Heart right ventricle (tissue), 16 donors: ENCODE results near the gene BCL2. TPM values are rescaled to one million over a fixed set of nuclear protein-coding genes. Genes with fewer than 3 reads are reported as not detected.

Experiments
- ATAC-seq, 8 donors: fragments of 200-7000 bp; cut with Tn5 transposase; one replicate each; pipeline ENCODE4 v1.9.1; 2020; ENCODE audit warnings: mild to moderate bottlenecking in 8 of 8, moderate library complexity in 8 of 8, moderate number of reproducible peaks in 1 of 8
- DNase-seq, 2 donors: peaks; one replicate each; pipeline ENCODE4 v3.0.0-alpha.2; 2020
- H3K27ac ChIP-seq, 10 donors: fragments of 200-600 bp; sonication (generic) in 2 of 10; one replicate each; pipeline versions ENCODE4 v1.5.0 to v1.8.0; 2020 to 2022; ENCODE audit warnings: mild to moderate bottlenecking in 3 of 10
- H3K27me3 ChIP-seq, 7 donors: fragments of 200-600 bp; one replicate each; pipeline ENCODE4 v1.8.0; 2021 to 2022; ENCODE audit warnings: mild to moderate bottlenecking in 2 of 7
- H3K36me3 ChIP-seq, 9 donors: fragments of 200-600 bp; sonication (generic) in 1 of 9; one replicate each; pipeline versions ENCODE4 v1.5.0 to v1.8.0; 2020 to 2022; ENCODE audit warnings: mild to moderate bottlenecking in 2 of 9
- H3K4me1 ChIP-seq, 9 donors: fragments of 200-600 bp; sonication (generic) in 1 of 9; one replicate each; pipeline versions ENCODE4 v1.5.0 to v1.8.0; 2020 to 2022; ENCODE audit warnings: mild to moderate bottlenecking in 4 of 9
- H3K4me3 ChIP-seq, 10 donors: fragments of 200-600 bp; sonication (generic) in 2 of 10; one replicate each; pipeline versions ENCODE4 v1.5.0 to v1.8.0; 2020 to 2022; ENCODE audit warnings: mild to moderate bottlenecking in 7 of 10, moderate library complexity in 2 of 10
- H3K9me3 ChIP-seq, 11 donors: fragments of 200-600 bp in 10 of 11; sonication (generic) in 2 of 11; one replicate each; pipeline versions ENCODE4 v1.5.0 to v1.8.0; 2013 to 2022; ENCODE audit warnings: mild to moderate bottlenecking in 2 of 11, control low read depth in 1 of 11, moderate library complexity in 1 of 11
- WGBS, 2 donors: extraction: QIAGEN DNeasy Blood & Tissue Kit; methylation state at CpG; one replicate each; pipeline ENCODE4 v1.1.7; 2013; ENCODE audit warnings: inconsistent platforms in 1 of 2; 5-methylcytosine and 5-hydroxymethylcytosine counted together
- intact Hi-C, 10 donors: fragments of 100-400 bp; cut with DNase I; formaldehyde crosslinking; loops; one replicate each; pipeline versions ENCODE4 v1.11.1 to v1.14.2; 2022
- polyA plus RNA-seq, 2 donors: library from polyadenylated mRNA; stranded (reverse); fragments of 200-250 nt; gene quantifications; one replicate each; pipeline ENCODE4 v1.2.3, GENCODE V29; 2013
- total RNA-seq, 10 donors: library from RNA; stranded (reverse); fragmentation: NEBNext Ultra II Directional in 3 of 10; extraction: Animal tissue kit (Norgen Biotek cat#: 25700) in 3 of 10; gene quantifications; one replicate each; pipeline versions ENCODE4 v1.2.1 to v1.2.4, GENCODE V29; 2021 to 2023
- TF ChIP-seq, protein P1 (sequence below), 9 donors: fragments of 200-600 bp; sonication (generic) in 2 of 9; IDR thresholded peaks; one replicate each; pipeline versions ENCODE4 v1.5.0 to v1.8.0; 2021 to 2022; ENCODE audit warnings: antibody characterized with exemption in 9 of 9, mild to moderate bottlenecking in 5 of 9, moderate library complexity in 1 of 9
- donor health status: Arrhythmogenic right ventricular cardiomyopathy.
- donor health status: ischemic (EF 13 %, LVEDD 7.1; RV severe dilation, severe dysfunction).
- donor health status: healthy with polysubstance abuse.
- donor health status: DM: no; HTN: yes; CAD: no.
- donor health status: DM: no; HTN: no; CAD: no.
- donor health status: ischemic (EF 25% LVEDD 6.9; RV normal size, moderate dysfunction).
- donor health status: ischemic (EF 25% LVEDD 5.7; RV mildly dilated, moderate dysfunction).
- donor health status: healthy.
- donor health status: DM: yes; HTN: yes; CAD: no.
- donor health status: Ischemic cardiomyopathy.
- donor health status: ischemic (EF 35%, LVEDD 5.7; RV mildly dilated, moderate dysfunction).
- donor health status: nonischemic (EF 11% LVEDD 7.7; RV severe dilation, severe dysfunction).
- donor health status: DM: yes; HTN: yes; CAD: no.
- donor health status: PGD.
- donor health status: ischemic (EF 29% LVEDD 5.4; RV normal size, mild dysfunction).
- donor health status: nonischemic (EF 23%, LVEDD 6.1; RV moderate dilation, normal function).

BCL2 gene
- total and polyA plus RNA-seq, 12 donors, result 1.5 to 23.1 (median 9.6) TPM

DNA sequence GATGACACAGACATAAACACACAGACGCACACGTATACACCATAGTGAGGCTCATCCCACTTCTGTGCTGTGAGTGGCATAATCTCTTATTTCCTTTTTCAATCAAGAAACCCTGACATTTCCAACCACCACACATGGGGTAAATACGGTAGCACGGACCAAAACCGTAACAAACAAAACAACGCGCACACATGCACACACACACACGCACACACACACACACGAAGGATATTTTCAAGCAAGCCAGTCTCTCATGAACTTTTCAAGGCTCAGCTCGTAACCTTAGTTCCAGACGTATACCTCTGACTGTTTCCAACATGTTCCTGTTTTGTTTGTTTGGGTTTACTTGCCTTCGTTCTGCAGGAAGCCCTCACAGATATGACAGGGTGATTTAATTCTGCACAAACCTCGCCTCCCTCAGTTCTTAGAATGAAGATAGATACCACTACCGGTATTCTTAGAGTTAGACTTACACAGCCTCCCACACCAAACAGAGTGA lies 119.8 kb downstream of the BCL2 start:
- Histone ChIP-seq H3K9me3 (peaks cover 0 to 5% (median 0%) of the 10 kb centered on the region in 11 donors), H3K4me3 (peak overlapping the region in 1 of 10 donors; percentile 27), H3K27me3 (no peaks in the 10 kb centered on the region), H3K36me3 (no peaks in the 10 kb centered on the region), H3K27ac (peak overlapping the region in 1 of 10 donors; percentile 27), H3K4me1 (peaks cover 0 to 29% (median 17%) of the 10 kb centered on the region in 9 donors)
- WGBS, 2 donors, result 61 to 75% methylated on average over 14 of the region's 14 CpGs
- DNase-seq (no peak), ATAC-seq (peak in 2 of 8 donors; percentile 13 to 17)
- intact Hi-C loops, result loop anchor here in 1 of 10 donors (10.0 kb wide), 1 partner anchor 65 kb away; no protein-coding TSS in a partner anchor
- TF ChIP-seq, protein P1, sequence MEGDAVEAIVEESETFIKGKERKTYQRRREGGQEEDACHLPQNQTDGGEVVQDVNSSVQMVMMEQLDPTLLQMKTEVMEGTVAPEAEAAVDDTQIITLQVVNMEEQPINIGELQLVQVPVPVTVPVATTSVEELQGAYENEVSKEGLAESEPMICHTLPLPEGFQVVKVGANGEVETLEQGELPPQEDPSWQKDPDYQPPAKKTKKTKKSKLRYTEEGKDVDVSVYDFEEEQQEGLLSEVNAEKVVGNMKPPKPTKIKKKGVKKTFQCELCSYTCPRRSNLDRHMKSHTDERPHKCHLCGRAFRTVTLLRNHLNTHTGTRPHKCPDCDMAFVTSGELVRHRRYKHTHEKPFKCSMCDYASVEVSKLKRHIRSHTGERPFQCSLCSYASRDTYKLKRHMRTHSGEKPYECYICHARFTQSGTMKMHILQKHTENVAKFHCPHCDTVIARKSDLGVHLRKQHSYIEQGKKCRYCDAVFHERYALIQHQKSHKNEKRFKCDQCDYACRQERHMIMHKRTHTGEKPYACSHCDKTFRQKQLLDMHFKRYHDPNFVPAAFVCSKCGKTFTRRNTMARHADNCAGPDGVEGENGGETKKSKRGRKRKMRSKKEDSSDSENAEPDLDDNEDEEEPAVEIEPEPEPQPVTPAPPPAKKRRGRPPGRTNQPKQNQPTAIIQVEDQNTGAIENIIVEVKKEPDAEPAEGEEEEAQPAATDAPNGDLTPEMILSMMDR (IDR thresholded peaks at IDR 0.05), result no peak

DNA sequence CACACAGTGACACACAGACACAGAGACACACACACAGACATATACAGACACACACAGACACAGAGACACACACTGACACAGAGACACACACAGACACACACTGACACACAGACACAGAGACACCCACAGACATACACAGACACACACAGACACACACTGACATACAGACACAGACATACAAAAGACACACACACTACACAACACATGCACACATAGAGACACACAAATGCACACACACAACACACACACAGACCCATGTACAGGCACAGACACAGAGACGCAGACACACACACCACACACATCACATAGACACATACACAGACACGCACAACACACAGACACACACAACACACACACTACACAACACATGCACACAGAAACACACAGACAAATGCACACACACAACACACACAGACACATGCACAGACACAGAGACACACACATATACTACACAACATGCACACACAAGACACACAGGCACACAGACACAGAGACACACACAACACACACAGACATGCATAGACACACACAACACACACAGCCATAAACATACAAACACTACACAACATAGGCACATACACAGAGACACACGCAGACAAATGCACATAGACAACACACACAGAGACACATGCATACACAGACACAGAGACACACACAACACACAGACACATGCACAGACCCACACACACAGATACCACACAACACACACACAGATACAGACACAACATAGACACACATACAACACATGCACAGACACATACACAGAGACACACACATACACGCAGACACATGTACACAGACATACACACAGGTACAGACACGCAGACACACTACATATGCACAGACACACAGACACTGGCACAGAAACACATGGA lies 120.5 kb downstream of the BCL2 start:
- ATAC-seq (no peak), DNase-seq (no peak)
- TF ChIP-seq, protein P1 (IDR thresholded peaks at IDR 0.05), result no peak
- intact Hi-C loops, result no loop called here
- H3K9me3 ChIP-seq, result peaks cover 0 to 5% (median 0%) of the 10 kb centered on the region in 11 donors
- H3K27ac ChIP-seq, result peak overlapping the region in 1 of 10 donors; percentile 27
- H3K4me3 ChIP-seq, result peak overlapping the region in 1 of 10 donors; percentile 27
- 93 to 97% methylated on average over 5 of the region's 5 CpGs for WGBS, 2 donors
- no peaks in the 10 kb centered on the region for H3K36me3 ChIP-seq
- peaks cover 0 to 26% (median 16%) of the 10 kb centered on the region in 9 donors for H3K4me1 ChIP-seq
- H3K27me3 ChIP-seq, result no peaks in the 10 kb centered on the region

DNA sequence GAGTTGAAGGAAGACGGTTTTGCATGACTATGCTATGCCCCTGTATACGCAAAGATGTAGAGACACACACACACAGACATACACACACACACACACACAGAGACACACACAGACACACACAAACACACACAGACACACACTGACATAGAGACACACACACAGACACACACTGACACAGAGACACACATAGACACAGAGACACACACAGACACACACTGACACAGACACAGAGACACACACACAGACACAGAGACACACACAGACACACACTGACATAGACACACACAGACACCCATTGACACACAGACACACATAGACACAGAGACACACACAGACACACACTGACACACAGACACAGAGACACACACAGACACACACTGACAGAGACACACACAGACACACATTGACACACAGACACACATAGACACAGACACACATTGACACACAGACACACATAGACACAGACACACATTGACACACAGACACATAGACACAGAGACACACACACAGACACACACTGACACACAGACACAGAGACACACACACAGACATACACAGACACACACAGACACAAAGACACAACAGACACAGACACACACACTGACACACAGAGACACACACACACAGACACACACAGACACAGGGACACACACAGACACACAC lies 121.3 kb downstream of the BCL2 start:
- Histone ChIP-seq H3K27ac (peak overlapping the region in 1 of 10 donors; percentile 4), H3K4me1 (peaks cover 0 to 27% (median 14%) of the 10 kb centered on the region in 9 donors), H3K36me3 (no peaks in the 10 kb centered on the region), H3K4me3 (no peak overlapping the region), H3K9me3 (peaks cover 0 to 5% (median 0%) of the 10 kb centered on the region in 11 donors), H3K27me3 (no peaks in the 10 kb centered on the region)
- WGBS, 2 donors, result 68 to 81% methylated on average over 2 of the region's 2 CpGs
- ATAC-seq (no peak), DNase-seq (no peak)
- TF ChIP-seq, protein P1 (IDR thresholded peaks at IDR 0.05), result no peak
- intact Hi-C loops, result no loop called here

DNA sequence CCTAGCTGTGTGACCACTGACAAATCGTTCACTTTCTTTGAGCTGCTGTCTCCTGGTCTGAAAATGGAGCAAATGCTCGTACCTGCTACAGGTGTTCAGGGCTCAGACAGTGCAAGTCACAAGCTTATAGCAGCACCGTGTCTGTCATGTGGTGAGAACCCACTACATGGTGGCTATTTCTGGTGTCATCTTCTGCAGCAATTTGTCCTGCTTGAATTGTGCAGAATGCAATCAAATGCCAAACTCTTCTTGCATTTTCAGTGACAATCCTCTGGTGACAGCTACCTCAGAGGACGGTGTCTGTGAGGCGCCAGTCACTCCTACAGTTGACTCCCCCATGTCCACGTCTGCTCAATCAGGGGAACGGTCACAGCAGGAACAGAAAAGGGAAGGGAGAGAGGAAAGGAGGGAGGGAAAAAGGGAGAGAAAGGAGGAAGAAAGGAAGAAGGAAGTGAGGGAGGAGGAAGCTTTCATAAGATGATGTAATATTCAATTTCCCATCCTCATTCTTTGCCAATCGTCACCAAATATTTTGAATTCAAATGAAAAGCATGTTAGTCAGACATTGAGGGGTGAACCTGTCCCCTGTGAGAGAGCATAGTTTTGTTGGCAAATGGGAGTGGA lies 122.2 kb downstream of the BCL2 start:
- peak overlapping the region in 3 of 10 donors; percentile 4 to 24 (median 14) for H3K27ac ChIP-seq
- 38% methylated on average over 8 of the region's 8 CpGs for WGBS, 2 donors
- no peak for DNase-seq
- H3K4me1 ChIP-seq, result peaks cover 0 to 36% (median 22%) of the 10 kb centered on the region in 9 donors
- H3K9me3 ChIP-seq, result peaks cover 0 to 5% (median 0%) of the 10 kb centered on the region in 11 donors
- no peaks in the 10 kb centered on the region for H3K27me3 ChIP-seq
- TF ChIP-seq, protein P1 (IDR thresholded peaks at IDR 0.05), result no peak
- no peak for ATAC-seq
- no peak overlapping the region for H3K4me3 ChIP-seq
- intact Hi-C loops, result no loop called here
- H3K36me3 ChIP-seq, result no peaks in the 10 kb centered on the region
